GM12872 (cell line): ENCODE measurements around the gene ZNF384.

Experiments
- TF ChIP-seq, protein P1 (sequence below): IDR thresholded peaks from 3 replicates; pipeline ENCODE4 v1.5.1; 2011; ENCODE audit warnings: low read depth, mild to moderate bottlenecking, low read length, moderate library complexity; ENCODE audit not compliant: insufficient read depth

Gene ZNF384

DNA sequence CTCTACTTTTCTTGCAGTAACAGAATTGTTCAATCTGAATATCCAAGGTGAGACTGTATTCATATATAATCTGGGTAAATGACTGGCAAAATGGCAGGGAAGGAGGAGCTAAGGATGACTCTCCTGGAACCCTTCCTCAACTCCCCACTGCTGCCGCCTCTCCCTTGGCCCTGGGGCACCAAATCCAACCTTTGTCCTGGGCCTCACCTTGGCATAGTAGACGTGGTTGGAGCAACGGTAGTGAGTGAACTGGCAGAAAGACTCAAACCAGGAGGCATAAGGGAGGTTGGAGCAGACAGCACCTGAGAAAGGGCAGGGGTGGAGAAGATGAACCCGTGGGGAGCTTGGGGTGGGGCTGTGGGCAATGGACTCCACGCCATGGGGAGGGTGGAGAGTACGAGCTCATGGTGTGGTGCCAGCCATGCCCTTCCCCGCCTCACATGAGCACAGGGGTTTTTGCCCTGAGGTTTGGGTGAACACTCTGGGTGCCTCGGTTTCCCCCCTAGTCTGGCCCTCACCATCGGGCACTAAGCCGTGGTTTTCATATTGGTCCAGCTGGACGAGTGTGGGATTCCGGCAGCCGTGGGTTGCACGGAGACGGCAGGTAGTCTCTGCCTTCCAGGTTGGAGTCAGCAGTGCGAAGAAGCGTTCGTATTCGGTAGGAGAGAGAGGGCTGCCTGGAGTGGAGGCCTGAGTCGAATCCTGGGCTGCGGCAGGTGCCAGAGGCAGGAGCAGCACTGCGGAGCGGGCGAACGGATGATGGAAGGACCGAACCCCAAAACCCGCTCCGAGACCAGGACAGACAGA, 42.7 kb downstream of the ZNF384 start:
- TF ChIP-seq, protein P1, sequence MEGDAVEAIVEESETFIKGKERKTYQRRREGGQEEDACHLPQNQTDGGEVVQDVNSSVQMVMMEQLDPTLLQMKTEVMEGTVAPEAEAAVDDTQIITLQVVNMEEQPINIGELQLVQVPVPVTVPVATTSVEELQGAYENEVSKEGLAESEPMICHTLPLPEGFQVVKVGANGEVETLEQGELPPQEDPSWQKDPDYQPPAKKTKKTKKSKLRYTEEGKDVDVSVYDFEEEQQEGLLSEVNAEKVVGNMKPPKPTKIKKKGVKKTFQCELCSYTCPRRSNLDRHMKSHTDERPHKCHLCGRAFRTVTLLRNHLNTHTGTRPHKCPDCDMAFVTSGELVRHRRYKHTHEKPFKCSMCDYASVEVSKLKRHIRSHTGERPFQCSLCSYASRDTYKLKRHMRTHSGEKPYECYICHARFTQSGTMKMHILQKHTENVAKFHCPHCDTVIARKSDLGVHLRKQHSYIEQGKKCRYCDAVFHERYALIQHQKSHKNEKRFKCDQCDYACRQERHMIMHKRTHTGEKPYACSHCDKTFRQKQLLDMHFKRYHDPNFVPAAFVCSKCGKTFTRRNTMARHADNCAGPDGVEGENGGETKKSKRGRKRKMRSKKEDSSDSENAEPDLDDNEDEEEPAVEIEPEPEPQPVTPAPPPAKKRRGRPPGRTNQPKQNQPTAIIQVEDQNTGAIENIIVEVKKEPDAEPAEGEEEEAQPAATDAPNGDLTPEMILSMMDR: no peak

DNA sequence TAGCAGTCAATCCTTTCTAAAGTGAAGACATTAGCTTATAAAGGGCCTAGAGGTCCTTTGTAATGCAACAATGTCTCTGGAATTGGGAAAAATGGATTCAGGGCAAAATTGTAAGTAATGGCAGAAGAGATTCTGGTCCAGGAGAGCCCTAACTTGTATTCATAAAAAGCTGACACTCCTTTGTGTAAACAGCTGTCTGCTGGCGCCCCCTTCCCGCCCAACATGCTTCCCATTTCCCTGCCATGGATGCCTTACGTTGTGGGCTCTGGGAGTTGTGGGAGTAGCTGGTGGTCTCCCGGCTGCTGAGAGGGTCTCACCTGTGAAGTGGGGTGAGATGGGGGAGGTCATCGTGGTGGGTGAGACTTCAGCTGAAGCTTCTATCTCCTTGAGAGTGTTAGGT, 44.3 kb downstream of the ZNF384 start:
- TF ChIP-seq, protein P1: no peak

DNA sequence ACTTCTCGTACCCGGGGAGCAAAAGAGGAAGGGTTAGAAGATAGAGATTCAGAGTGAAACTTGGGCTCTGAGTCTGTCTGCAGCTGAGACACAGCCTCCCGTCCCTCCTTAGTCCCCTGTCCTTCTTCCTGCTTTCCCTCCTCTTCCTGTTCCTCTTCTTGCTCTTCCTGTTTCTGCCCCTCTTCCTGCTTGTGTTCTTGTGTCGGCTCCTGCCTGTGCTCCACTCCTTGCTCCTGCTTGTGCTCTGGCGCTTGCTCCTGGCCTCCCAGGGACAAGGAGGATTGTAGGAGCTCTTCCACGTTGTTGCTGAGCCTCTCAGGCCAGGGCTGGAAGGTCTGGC, 44.9 kb downstream of the ZNF384 start:
- TF ChIP-seq, protein P1: no peak

DNA sequence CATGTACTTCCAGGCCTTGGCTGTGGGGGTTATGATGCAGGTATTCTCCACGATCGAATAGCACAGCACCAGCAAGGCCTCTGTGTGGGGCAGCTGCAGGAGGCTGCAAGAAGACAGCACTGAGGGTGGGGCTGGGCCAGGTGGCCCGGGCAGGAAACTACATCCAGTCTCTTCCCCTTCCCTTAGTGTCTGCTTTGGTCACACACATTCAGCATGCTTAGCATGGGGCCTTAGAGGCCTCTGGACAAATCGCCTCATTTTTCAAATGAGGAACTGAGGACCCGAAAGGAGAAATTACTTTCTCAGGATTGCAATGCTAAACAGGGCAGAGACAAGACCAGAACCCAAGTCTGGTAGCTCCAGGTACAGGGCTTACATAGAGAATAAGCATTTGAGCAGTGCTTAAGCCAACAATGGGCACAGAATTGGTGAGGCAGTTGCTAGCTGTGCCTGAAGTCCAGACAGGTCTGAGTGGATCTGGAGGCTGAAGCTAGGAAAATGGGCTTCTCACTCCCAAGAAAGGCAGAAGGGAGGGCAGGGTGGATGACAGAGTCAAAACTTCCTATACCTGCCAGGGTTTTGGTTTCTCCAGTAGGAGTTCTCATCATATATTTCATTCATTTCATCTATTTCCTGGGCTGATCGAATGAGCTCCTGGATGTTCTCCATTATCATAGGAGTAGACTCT, 45.5 kb downstream of the ZNF384 start:
- TF ChIP-seq, protein P1: no peak

DNA sequence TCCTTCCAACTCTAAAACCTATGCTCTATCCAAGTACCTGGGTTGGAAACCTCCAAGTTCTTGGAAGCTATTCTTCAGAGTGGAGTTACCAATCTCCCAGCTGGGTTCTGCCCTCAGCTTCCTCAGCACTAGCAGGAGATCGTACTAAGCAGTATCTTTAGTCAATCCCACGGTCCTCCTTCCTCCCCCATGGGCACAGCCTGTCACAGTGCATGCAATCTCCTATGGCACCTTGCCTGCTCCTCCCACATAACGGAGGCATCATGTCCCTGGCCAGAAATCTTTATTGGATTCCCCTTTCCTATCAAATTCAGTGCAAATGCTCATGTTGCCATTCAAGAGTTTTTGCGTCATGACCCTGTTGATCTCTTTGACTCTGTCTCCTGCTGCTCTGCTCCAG, 48.0 kb downstream of the ZNF384 start:
- TF ChIP-seq, protein P1: no peak

DNA sequence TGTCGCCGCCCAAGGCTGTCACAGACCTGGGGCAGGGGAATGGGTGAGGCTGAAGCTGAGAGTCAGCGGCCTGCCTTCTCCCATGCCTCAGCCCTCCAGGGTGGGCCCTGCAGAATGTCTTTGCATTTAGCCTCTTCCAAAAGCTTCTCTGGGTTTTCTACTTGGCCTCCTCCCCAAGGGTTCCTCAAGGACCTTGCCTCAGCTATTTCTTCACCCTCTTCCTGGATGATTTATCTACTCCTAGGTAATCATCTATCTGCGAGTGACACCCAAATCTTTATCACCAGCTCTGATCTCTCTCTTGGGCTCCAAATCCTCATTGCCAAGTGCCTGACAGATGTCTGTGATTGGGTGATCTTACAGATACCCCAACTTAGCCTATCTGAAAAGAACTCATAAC, 48.7 kb downstream of the ZNF384 start:
- TF ChIP-seq, protein P1: no peak

DNA sequence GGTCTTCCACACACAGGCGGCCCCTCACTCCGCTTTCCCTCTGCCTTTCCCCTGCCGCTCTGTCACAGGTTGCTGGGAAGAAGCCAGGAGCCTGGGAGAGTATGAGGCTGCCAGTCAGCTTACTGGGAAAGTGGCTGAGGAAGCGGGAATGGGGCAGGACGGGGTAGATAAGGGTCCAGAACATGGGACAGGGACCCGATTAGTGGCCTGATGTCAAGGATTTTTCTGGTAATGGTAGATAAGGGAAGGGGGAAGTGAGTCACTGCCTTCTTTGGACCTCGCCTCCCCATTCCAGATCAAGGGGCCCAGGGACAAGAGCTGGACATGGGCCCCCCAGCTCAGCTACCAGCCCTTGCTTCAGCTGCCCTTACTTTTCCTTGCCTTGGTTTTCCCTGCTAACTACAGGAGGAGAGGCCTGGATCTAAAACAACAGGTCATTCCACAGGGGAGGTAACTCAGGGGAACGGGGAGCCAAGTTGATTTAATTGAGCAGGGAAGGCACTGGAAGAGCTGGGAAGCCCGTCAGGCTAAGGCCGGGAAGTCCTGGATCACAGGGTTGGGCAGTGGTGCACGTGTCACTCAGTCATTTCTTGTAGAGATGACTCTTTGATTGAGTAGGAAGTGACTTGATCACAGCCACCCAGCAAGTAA, 49.9 kb downstream of the ZNF384 start:
- TF ChIP-seq, protein P1: no peak
